Fibroblast of skin of scalp (primary cell): ENCODE data around the gene CYB5R2.

ENCODE experiments used
- DNase-seq: peaks from one replicate; pipeline ENCODE4 v3.0.0-alpha.2; 2013

Gene CYB5R2

DNA sequence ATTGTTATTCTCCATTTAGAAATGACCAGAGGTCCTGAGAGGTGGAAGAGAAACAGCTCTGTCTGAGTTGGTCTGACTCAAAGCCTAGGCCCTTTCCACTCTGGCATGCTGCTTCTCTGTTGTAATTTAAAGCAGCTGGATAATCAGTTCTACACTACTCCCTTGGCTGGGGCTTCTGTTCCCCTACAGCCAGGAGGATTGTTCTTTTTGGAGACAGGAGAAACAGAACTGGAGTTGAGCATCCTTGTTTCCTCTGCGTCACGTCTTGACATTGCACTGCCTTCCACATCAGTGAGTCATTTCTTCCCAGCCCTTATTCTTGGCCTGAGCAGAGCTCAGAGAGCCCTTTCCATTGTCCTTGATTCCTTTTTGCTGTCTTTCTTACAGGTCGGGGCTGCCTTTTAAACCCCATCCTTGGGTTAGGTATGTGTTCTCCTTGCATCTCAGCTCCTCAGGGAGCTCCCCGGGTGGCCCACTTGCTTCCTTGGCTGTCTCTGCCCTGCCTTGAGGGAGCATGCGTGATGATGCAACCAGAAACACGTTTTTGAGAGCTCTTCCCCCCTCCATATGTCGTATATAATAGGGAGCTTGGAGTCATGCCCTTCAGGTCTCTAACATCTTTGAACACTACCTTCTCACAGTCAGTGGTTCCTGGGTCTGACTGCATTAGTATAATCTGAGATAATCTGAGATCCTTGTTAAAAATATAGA lies 35.7 kb downstream of the CYB5R2 start:
- DNase-seq = peak; percentile 69

DNA sequence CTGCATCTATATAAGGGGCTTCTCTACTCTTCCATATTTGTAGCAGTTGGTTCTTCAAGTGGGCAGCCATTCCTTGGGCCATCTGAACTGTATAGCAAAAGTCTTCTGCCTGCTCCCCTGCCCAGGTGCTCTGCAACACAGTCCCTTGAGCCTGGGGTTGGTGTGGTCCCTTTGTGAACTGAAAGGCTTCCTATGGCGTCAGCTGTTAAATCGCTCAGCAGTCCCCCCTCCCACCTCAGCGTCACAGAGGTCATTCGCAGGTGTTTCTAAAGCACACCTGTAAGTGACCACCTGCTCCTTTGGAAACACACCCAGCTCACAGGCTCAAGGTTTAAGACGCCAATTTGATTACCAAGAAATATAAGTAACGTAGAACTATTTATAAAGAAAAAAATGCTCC lies 37.0 kb downstream of the CYB5R2 start:
- no peak for DNase-seq

DNA sequence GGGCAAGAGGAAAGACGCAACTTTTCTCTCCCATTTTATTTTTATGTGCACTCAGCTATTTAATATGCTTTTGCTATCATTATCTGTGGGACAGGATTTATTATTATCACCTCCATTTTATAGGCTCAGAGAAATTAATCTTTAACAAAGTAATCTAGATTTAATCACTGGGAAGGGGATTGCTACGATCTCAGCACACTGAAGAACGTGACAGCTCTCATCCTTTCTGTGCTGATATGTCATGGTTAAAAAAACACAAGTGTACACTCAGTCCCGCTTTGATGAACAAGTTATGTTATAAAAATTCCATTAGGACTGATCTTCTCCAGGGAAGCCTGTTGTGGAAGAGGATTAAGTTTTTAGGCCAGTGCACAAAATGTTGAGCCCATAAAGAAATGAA lies 37.6 kb downstream of the CYB5R2 start:
- DNase-seq = no peak

DNA sequence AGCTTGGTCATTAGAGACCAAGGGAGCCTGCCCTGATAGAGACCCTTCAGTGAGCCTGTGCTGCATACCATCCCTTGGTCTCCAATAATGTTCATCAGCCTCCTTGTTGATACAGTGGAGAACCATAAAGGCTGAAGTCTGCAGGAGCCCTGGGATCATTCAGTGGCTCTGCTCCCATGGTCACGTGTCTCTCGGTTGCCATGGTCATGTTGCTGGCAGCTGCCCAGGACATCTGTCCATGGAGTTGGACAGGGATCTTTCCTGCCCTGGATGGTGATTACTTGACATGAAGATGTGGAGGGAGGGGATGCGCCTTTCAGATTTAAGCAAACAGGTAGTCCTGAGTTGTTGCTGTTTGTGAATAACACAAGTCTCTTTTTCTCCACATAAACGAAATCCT lies 38.2 kb downstream of the CYB5R2 start:
- no peak for DNase-seq

DNA sequence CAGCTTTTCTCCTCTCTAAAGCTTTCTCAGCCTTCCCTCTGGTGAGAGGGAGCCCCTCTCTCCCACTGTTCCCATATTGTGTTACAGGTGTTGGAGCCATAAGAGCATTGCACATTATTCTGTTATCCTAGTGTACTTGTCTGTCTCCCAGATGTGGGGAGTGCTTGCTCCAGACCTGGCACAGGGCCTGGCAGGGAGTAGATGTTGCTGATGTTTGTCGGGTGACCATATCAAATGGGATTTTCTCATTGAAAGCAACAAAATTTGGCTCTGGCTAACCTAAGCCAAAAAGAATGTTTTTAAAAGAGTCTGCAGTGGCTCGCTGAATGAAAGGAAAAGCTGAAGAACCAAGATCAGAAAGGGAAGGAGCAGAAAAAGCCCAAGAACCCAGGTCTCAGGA lies 41.1 kb downstream of the CYB5R2 start:
- DNase-seq = no peak

DNA sequence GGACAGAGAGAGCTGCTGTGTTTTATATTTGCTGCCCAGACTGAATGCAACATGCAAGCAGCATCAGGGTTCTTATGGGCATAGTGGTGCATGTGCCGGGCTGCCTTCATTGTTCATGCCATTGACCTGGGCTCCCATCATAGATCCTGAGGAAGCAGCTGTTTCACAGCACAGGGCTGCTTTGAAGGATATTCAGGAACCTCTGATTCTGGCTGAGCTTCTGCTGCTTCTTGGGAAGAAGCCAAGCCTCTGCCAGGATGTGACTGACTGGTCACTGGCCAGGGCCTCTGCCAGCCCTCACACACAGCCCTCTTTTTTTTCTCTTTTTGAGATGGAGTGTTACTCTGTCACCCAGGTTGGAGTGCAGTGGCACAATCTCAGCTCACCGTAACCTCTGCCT lies 43.3 kb downstream of the CYB5R2 start:
- DNase-seq = no peak

DNA sequence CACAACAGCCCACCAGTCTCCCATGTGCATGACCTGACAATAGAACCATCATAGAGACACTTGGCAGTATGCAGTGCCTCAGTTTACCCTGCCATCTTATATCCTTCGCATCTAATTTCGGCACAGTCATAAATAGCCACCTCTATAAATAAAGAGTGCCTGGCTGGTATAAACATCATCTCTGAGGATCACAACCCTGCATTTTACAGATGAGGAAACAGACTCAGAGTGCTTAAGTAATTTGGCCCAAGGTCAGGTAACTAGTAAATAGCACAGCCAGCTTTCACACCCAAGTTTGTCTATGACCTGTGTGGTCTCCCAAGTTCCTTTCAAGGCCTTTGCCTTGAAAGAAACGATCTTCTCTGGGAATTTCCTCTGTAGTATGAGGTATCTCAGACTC lies 44.6 kb downstream of the CYB5R2 start:
- DNase-seq = no peak

DNA sequence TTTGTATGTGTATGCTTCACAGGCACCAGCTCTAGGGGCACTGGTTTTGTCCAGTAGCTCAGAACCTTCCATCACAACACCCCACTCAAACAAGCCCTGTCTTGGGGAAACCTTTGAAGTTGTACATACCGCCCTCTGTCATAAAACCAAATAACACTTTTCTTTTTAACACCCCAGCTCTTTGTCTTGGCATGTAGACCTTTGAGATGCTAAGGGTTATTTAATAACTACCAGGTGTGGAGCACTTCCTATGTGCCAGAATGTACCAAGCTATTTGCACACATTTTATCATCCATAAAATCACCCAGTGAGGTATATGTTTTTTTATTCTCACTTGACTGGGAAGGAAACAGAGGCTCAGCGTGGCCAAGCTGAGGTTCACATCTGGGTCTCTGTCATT lies 50.6 kb downstream of the CYB5R2 start:
- DNase-seq = no peak

DNA sequence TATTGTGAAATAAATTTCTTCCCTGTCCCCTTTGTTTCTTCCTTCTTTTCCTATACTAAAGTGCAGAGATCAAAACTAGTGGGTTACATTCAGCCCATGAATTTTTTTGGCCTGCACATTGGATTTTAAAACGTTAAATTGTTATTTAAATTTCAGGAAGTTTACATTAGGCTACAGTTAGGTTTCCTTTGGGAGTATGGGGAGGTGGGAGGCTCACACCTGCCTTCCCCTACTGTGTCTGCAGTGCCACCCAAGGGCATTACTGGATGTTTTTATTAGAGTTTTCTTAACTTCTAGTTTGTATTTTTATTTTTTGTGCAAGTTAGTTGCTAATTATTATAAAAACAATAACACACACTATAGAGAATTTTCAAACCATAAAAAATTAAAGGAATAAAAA lies 51.7 kb downstream of the CYB5R2 start:
- DNase-seq = no peak

DNA sequence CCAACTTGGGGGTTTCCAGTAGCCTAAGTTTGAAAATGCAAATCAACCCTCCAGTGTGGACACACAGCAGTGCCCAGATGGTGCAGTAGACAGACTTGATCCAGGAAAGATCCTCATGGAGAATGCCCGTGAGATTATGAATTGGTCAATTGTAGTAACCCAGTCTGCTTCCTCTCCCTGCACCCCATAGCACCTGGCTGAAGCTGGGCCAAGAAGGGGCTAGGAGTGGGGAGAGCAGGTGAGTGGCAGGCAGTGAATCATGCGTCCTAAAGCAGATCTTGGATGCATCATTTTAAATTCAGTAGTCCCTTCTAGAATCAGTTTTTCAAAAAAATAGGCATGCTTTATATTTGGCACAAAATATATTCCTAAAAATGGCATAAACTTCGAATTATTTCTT lies 52.2 kb downstream of the CYB5R2 start:
- no peak for DNase-seq

DNA sequence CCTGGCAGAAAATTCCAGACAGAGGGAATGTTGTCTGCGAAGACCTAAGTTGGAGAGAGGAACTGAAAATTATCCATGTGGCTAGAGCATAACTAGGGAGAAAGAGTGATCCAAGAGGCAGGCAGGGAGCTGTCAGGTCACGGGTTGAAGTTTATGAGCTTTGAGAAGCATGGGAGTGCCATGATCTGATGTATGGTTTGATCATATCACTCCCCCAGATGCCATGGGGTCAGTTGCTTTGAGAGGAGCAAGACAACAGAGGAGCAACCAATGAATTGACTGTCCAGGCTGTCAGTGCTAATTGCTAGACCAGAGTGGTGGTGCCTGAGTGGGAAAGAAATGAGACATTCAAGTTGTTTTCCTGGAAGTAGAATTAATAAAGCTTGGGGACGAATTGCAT lies 54.0 kb downstream of the CYB5R2 start:
- DNase-seq = no peak

DNA sequence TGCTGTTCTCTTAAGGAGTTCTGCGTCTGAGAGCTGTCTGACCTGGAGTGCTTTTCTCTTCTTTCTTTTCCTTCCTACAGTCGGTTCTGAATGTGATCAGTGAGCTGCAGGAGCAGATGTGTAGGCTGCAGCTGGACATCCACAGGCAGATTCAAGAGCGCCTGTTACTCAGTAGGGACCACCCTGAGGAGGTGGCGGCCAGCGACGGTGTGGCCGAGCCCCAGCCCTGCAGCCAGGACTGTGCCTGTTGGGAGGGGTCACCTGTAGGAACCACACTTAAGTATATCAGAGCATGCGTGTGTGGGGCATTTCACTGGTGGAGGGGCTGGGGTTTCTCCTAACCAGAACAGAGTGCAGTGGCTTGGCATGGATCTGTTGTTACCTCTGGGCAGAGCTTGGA lies 56.3 kb downstream of the CYB5R2 start:
- DNase-seq = no peak
